IMR-90 (cell line): ENCODE results near the gene KLHL8. TPM values are rescaled to one million over a fixed set of nuclear protein-coding genes. Genes with fewer than 3 reads are reported as not detected.

ENCODE experiments used
- ATAC-seq: fragments of 200-7000 bp; cut with Tn5 transposase; 2 replicates; pipeline ENCODE4 v1.9.1; 2020; ENCODE audit warnings: low read depth, mild to moderate bottlenecking, moderate library complexity
- BruUV-seq: library from RNA; stranded (reverse); fragments of 400-500 nt; replicated peaks from 2 replicates; lab custom pipeline; 2021; lab: Mats Ljungman, UMichigan
- CTCF ChIA-PET: fragments of 300-600 bp; formaldehyde crosslinking; extraction: SDS; loops from one replicate; lab custom pipeline; 2021; ENCODE audit warnings: antibody characterized with exemption; lab: Yijun Ruan, JAX
- POLR2A ChIA-PET: fragments of 300-600 bp; sonication (Branson Sonifier 250); formaldehyde crosslinking; loops from one replicate; lab custom pipeline; 2022; ENCODE audit warnings: antibody characterized with exemption; ENCODE audit not compliant: unreplicated experiment; lab: Charles Lee
- DNase-seq: peaks from one replicate; pipeline ENCODE4 v3.0.0; 2013
- H2AFZ ChIP-seq: replicated peaks from 2 replicates; pipeline ENCODE3; 2013; ENCODE audit warnings: low read length, mild to moderate bottlenecking; ENCODE audit not compliant: poor library complexity
- H2AK5ac ChIP-seq: 2 replicates; pipeline ENCODE4 v1.6.1; 2013; ENCODE audit warnings: low read depth, low read length, inconsistent platforms
- H2AK9ac ChIP-seq: replicated peaks from 2 replicates; pipeline ENCODE3; 2013; ENCODE audit warnings: mild to moderate bottlenecking, low read depth, low read length, moderate library complexity; ENCODE audit not compliant: poor library complexity
- H2BK120ac ChIP-seq: 2 replicates; pipeline ENCODE4 v1.6.1; 2013; ENCODE audit warnings: low read depth, low read length, inconsistent platforms
- H2BK15ac ChIP-seq: 3 replicates; pipeline ENCODE4 v1.6.1; 2013; ENCODE audit warnings: low read depth, low read length, inconsistent platforms
- H2BK20ac ChIP-seq: 2 replicates; pipeline ENCODE4 v1.6.1; 2013; ENCODE audit warnings: low read depth, mild to moderate bottlenecking, inconsistent platforms, low read length, moderate library complexity
- H2BK5ac ChIP-seq: 2 replicates; pipeline ENCODE4 v1.6.1; 2013; ENCODE audit warnings: mild to moderate bottlenecking, low read depth, low read length, inconsistent platforms; ENCODE audit not compliant: poor library complexity, severe bottlenecking
- H3K14ac ChIP-seq: replicated peaks from 2 replicates; pipeline ENCODE4 v1.6.1; 2013; ENCODE audit warnings: low read depth, low read length, inconsistent platforms
- H3K18ac ChIP-seq: 2 replicates; pipeline ENCODE4 v1.6.1; 2013; ENCODE audit warnings: low read depth, low read length, control low read depth
- H3K23ac ChIP-seq: 2 replicates; pipeline ENCODE4 v1.6.1; 2013; ENCODE audit warnings: low read depth, low read length, inconsistent platforms
- H3K27ac ChIP-seq: 2 replicates; pipeline ENCODE4 v1.5.1; 2013; ENCODE audit warnings: mild to moderate bottlenecking, control low read depth, low read length; ENCODE audit not compliant: insufficient read depth
- H3K27me3 ChIP-seq: 2 replicates; pipeline ENCODE4 v1.6.1; 2013; ENCODE audit warnings: low read length; ENCODE audit not compliant: control insufficient read depth, insufficient read depth
- H3K36me3 ChIP-seq: 2 replicates; pipeline ENCODE4 v1.6.1; 2013; ENCODE audit warnings: low read length, mixed read lengths; ENCODE audit not compliant: control insufficient read depth, insufficient read depth
- H3K4ac ChIP-seq: 2 replicates; pipeline ENCODE4 v1.6.1; 2013; ENCODE audit warnings: low read depth, low read length, inconsistent platforms
- H3K4me1 ChIP-seq: 2 replicates; pipeline ENCODE4 v1.6.1; 2013; ENCODE audit warnings: low read length, mixed read lengths; ENCODE audit not compliant: control insufficient read depth, insufficient read depth
- H3K4me2 ChIP-seq: 2 replicates; pipeline ENCODE4 v1.6.1; 2013; ENCODE audit warnings: low read depth, mild to moderate bottlenecking, control low read depth, low read length, moderate library complexity
- H3K4me3 ChIP-seq: 2 replicates; pipeline ENCODE4 v1.5.1; 2013; ENCODE audit warnings: low read depth, mild to moderate bottlenecking, control low read depth, low read length, moderate library complexity; ENCODE audit not compliant: insufficient read depth
- H3K56ac ChIP-seq: 2 replicates; pipeline ENCODE4 v1.6.1; 2013; ENCODE audit warnings: low read length, inconsistent platforms; ENCODE audit not compliant: insufficient read depth; ENCODE audit errors: extremely low read depth
- H3K79me1 ChIP-seq, 2 experiments: 2 replicates each; pipeline ENCODE4 v1.6.1; 2013; ENCODE audit warnings: low read length in 2 of 2, inconsistent platforms in 1 of 2, low read depth in 1 of 2
- H3K9ac ChIP-seq: 2 replicates; pipeline ENCODE4 v1.6.1; 2013; ENCODE audit warnings: low read depth, low read length, control low read depth
- H3K9me1 ChIP-seq: 2 replicates; pipeline ENCODE4 v1.6.1; 2013; ENCODE audit warnings: low read length, inconsistent platforms; ENCODE audit not compliant: insufficient read depth
- H3K9me3 ChIP-seq: 2 replicates; pipeline ENCODE4 v1.6.1; 2013; ENCODE audit warnings: low read length; ENCODE audit not compliant: control insufficient read depth, insufficient read depth
- H4K20me1 ChIP-seq: 2 replicates; pipeline ENCODE4 v1.6.1; 2013; ENCODE audit warnings: low read length, inconsistent platforms; ENCODE audit not compliant: insufficient read depth
- H4K5ac ChIP-seq: 2 replicates; pipeline ENCODE4 v1.6.1; 2013; ENCODE audit warnings: mild to moderate bottlenecking, low read depth, low read length, control low read depth
- H4K8ac ChIP-seq, 2 experiments: 2 replicates each; pipeline ENCODE4 v1.6.1; 2013; ENCODE audit warnings: low read depth in 2 of 2, low read length in 2 of 2, control low read depth in 1 of 2, inconsistent platforms in 1 of 2
- H4K91ac ChIP-seq: 2 replicates; pipeline ENCODE4 v1.6.1; 2013; ENCODE audit warnings: low read depth, low read length, inconsistent platforms; ENCODE audit not compliant: insufficient read depth
- BHLHE40 ChIP-seq: fragments of 150-350 bp; IDR thresholded peaks from 2 replicates; pipeline ENCODE4 v1.6.1; 2016; ENCODE audit warnings: mild to moderate bottlenecking, low read depth, low read length
- CEBPB ChIP-seq: IDR thresholded peaks from 2 replicates; pipeline ENCODE4 v1.6.1; 2012; ENCODE audit warnings: low read depth, low read length, improper control_type of control experiment
- CHD1 ChIP-seq: IDR thresholded peaks from 2 replicates; pipeline ENCODE4 v1.6.1; 2012; ENCODE audit warnings: low read depth, low read length, improper control_type of control experiment
- FOS ChIP-seq: fragments of 150-350 bp; IDR thresholded peaks from 2 replicates; pipeline ENCODE4 v1.6.1; 2016; ENCODE audit warnings: low read depth, low read length
- NFE2L2 ChIP-seq: fragments of 150-350 bp; IDR thresholded peaks from 2 replicates; pipeline ENCODE4 v1.6.1; 2016; ENCODE audit warnings: low read depth, mild to moderate bottlenecking, low read length
- POLR2A ChIP-seq: IDR thresholded peaks from 2 replicates; pipeline ENCODE4 v1.6.1; 2012; ENCODE audit warnings: mild to moderate bottlenecking, low read depth, low read length
- RAD21 ChIP-seq: IDR thresholded peaks from 2 replicates; pipeline ENCODE4 v1.6.1; 2012; ENCODE audit warnings: low read length, improper control_type of control experiment
- RCOR1 ChIP-seq: IDR thresholded peaks from 2 replicates; pipeline ENCODE4 v1.6.1; 2012; ENCODE audit warnings: mild to moderate bottlenecking, low read length, improper control_type of control experiment; ENCODE audit not compliant: insufficient replicate concordance
- RFX5 ChIP-seq: IDR thresholded peaks from 2 replicates; pipeline ENCODE4 v1.8.0; 2012; ENCODE audit warnings: low read depth, mild to moderate bottlenecking, low read length, moderate library complexity
- SMC3 ChIP-seq: fragments of 150-350 bp; IDR thresholded peaks from 2 replicates; pipeline ENCODE4 v1.6.1; 2016; ENCODE audit warnings: low read depth, mild to moderate bottlenecking, antibody characterized with exemption, low read length, moderate library complexity
- WGBS, 2 experiments: methylation state at CpG; one replicate each; pipeline versions ENCODE4 v1.1.5 to v1.1.7; 2013; ENCODE audit warnings: missing lambda C conversion rate in 2 of 2; ENCODE audit not compliant: insufficient read length in 1 of 2; ENCODE audit errors: extremely low coverage in 2 of 2; 5-methylcytosine and 5-hydroxymethylcytosine counted together
- dilution Hi-C: fragments of 300-500 bp; cut with HindIII; formaldehyde crosslinking; loops from one replicate; pipeline ENCODE4 v1.14.3; 2018; ENCODE audit warnings: low sequenced_read_pairs; ENCODE audit not compliant: unreplicated experiment
- in situ Hi-C: fragments of 300-500 bp; cut with MboI; formaldehyde crosslinking; loops from 3 replicates; pipeline ENCODE4 v1.14.3; 2019; ENCODE audit warnings: low sequenced_read_pairs, inconsistent platforms, mixed read lengths
- intact Hi-C: fragments of 100-400 bp; cut with micrococcal nuclease; formaldehyde crosslinking; loops from 2 replicates; pipeline ENCODE4 v1.10.0; 2022
- polyA plus RNA-seq, 3 experiments: library from polyadenylated mRNA; depleted of rRNA; stranded (reverse); fragments of >200 nt; gene quantifications; 2 replicates each; pipeline ENCODE4 v1.2.3, GENCODE V29; 2012; ENCODE audit warnings: low replicate concordance in 1 of 3
- total RNA-seq: library from RNA; depleted of rRNA; stranded (reverse); fragments of >200 nt; gene quantifications from 2 replicates; pipeline ENCODE4 v1.2.3, GENCODE V29; 2012
- TF ChIP-seq, protein P1 (sequence below): conservative IDR thresholded peaks from 2 replicates; pipeline ENCODE4 v1.5.1; 2012; ENCODE audit warnings: mild to moderate bottlenecking, low read depth, low read length, improper control_type of control experiment
- TF ChIP-seq, protein P2 (sequence below): fragments of 150-350 bp; IDR thresholded peaks from 2 replicates; pipeline ENCODE4 v1.6.1; 2017; ENCODE audit warnings: mild to moderate bottlenecking, antibody characterized with exemption, low read length, low read depth
- TF ChIP-seq, protein P3 (sequence below): fragments of 150-350 bp; IDR thresholded peaks from 2 replicates; pipeline ENCODE4 v1.6.1; 2016; ENCODE audit warnings: low read depth, mild to moderate bottlenecking, low read length, moderate library complexity, borderline replicate concordance

Gene KLHL8
- total and polyA plus RNA-seq, 2 of the 4 experiments (the other 2 are of a cell fraction): 3.1 to 9.5 TPM

GRCh38 chr4:87118421-87118820 is 102.0 kb downstream of the KLHL8 start:
- whole genome bisulfite sequencing, 2 experiments: no CpG with 5 or more reads among the region's 1 CpG
- ATAC-seq (no peak), DNase-seq (no peak)
- H4K91ac ChIP-seq: peak overlapping the region; percentile 33
- dilution Hi-C loops: no loop called here
- peak overlapping the region; percentile 64 for H2BK120ac ChIP-seq
- peak overlapping the region; percentile 72 for H3K27ac ChIP-seq
- H3K4me2 ChIP-seq: peak overlapping the region; percentile 73
- peaks cover 36 to 47% of the 10 kb centered on the region in 2 experiments for H3K79me1 ChIP-seq
- peak overlapping the region; percentile 51; the same call in 1 of the 2 replicates for H3K9ac ChIP-seq
- no peak overlapping the region for H2AK9ac ChIP-seq
- H4K5ac ChIP-seq: peak overlapping the region; percentile 83
- H3K9me3 ChIP-seq: no peaks in the 10 kb centered on the region
- H3K56ac ChIP-seq: peak overlapping the region; percentile 36; the same call in 1 of the 2 replicates
- H2AK5ac ChIP-seq: peak overlapping the region; percentile 88
- H3K14ac ChIP-seq: peak overlapping the region; percentile 72
- H4K20me1 ChIP-seq: no peaks in the 10 kb centered on the region
- ChIA-PET POLR2A (no interaction called here), CTCF (interaction anchor here (1.0 to 1.8 kb wide), 3 partner anchors 14 to 207 kb away, joined by 3 to 6 read pairs (median 3); no protein-coding TSS in a partner anchor)
- H3K4me1 ChIP-seq: peaks cover 28% of the 10 kb centered on the region
- H3K4me3 ChIP-seq: no peak overlapping the region; the same call in 1 of the 2 replicates
- H2BK5ac ChIP-seq: peak overlapping the region; percentile 78
- TF ChIP-seq, protein P1, sequence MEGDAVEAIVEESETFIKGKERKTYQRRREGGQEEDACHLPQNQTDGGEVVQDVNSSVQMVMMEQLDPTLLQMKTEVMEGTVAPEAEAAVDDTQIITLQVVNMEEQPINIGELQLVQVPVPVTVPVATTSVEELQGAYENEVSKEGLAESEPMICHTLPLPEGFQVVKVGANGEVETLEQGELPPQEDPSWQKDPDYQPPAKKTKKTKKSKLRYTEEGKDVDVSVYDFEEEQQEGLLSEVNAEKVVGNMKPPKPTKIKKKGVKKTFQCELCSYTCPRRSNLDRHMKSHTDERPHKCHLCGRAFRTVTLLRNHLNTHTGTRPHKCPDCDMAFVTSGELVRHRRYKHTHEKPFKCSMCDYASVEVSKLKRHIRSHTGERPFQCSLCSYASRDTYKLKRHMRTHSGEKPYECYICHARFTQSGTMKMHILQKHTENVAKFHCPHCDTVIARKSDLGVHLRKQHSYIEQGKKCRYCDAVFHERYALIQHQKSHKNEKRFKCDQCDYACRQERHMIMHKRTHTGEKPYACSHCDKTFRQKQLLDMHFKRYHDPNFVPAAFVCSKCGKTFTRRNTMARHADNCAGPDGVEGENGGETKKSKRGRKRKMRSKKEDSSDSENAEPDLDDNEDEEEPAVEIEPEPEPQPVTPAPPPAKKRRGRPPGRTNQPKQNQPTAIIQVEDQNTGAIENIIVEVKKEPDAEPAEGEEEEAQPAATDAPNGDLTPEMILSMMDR: no peak
- TF ChIP-seq CHD1: no peak
- TF ChIP-seq BHLHE40: no peak
- TF ChIP-seq, protein P2, sequence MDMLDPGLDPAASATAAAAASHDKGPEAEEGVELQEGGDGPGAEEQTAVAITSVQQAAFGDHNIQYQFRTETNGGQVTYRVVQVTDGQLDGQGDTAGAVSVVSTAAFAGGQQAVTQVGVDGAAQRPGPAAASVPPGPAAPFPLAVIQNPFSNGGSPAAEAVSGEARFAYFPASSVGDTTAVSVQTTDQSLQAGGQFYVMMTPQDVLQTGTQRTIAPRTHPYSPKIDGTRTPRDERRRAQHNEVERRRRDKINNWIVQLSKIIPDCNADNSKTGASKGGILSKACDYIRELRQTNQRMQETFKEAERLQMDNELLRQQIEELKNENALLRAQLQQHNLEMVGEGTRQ: no peak
- TF ChIP-seq FOS: no peak
- no peak for TF ChIP-seq RAD21
- TF ChIP-seq, protein P3, sequence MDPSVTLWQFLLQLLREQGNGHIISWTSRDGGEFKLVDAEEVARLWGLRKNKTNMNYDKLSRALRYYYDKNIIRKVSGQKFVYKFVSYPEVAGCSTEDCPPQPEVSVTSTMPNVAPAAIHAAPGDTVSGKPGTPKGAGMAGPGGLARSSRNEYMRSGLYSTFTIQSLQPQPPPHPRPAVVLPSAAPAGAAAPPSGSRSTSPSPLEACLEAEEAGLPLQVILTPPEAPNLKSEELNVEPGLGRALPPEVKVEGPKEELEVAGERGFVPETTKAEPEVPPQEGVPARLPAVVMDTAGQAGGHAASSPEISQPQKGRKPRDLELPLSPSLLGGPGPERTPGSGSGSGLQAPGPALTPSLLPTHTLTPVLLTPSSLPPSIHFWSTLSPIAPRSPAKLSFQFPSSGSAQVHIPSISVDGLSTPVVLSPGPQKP: no peak
- TF ChIP-seq CEBPB: no peak
- no peak for TF ChIP-seq SMC3
- no peak for TF ChIP-seq RCOR1
- TF ChIP-seq NFE2L2: no peak
- no peak for TF ChIP-seq RFX5
- no peak for TF ChIP-seq POLR2A
- peaks cover 18% of the 10 kb centered on the region for H3K9me1 ChIP-seq
- no TSS peak for BruUV-seq
- H3K18ac ChIP-seq: peak overlapping the region; percentile 79; the same call in 1 of the 2 replicates
- H3K23ac ChIP-seq: no peak overlapping the region
- no peaks in the 10 kb centered on the region for H3K27me3 ChIP-seq
- intact Hi-C loops: loop anchor here (5.0 kb wide), 1 partner anchor 176 kb away; no protein-coding TSS in a partner anchor
- peaks cover 17% of the 10 kb centered on the region for H3K36me3 ChIP-seq
- peak overlapping the region; percentile 30; the same call in 1 of the 2 replicates for H2BK20ac ChIP-seq
- peak overlapping the region; percentile 43; the same call in 1 of the 3 replicates for H2BK15ac ChIP-seq
- peak overlapping the region; percentile 71 to 88 for H4K8ac ChIP-seq
- in situ Hi-C loops: loop anchor here (25.0 kb wide), 1 partner anchor 631 kb away; no protein-coding TSS in a partner anchor
- peak overlapping the region; percentile 4 for H2AFZ ChIP-seq
- peak overlapping the region; percentile 62 for H3K4ac ChIP-seq
